Measurements from ENCODE around the gene EMC7.

- TF ChIP-seq POLR2A (IDR thresholded peaks at IDR 0.05; ENCODE audit: low read length) (no peak), GATA1 (IDR thresholded peaks at IDR 0.05; ENCODE audit: low read depth, low read length) (no peak)
These were observed 21.8 kb downstream of the EMC7 start for GRCh38 chr15:34079904-34080303.
